GM21360 (cell line): ENCODE results near the gene THSD7A.

Experiments
- ATAC-seq: cut with Tn5 transposase; IDR thresholded peaks from one replicate; pipeline ENCODE4 v1.9.1; 2021; ENCODE audit warnings: mild to moderate bottlenecking, moderate library complexity; ENCODE audit not compliant: unreplicated experiment

THSD7A gene

DNA sequence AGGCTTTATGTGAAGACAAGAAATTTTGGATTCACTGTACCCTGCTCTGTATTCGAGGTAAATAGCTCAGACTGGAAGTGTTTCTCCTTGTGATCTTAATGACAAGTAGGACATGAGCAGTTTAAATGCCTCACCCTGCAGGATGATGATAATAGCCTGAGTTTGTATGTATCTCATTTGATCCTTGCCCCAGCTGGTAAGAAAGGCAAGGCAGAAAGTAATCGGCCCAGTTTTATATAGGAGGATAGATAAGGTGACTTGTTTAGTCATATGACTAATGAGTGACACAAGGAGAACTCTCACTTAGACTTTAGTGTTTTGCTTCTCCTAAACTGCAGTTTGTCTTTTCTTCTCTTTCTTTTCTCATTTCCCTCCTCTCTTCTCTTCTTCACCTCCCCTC lies 485.7 kb downstream of the THSD7A start:
- no peak for ATAC-seq

DNA sequence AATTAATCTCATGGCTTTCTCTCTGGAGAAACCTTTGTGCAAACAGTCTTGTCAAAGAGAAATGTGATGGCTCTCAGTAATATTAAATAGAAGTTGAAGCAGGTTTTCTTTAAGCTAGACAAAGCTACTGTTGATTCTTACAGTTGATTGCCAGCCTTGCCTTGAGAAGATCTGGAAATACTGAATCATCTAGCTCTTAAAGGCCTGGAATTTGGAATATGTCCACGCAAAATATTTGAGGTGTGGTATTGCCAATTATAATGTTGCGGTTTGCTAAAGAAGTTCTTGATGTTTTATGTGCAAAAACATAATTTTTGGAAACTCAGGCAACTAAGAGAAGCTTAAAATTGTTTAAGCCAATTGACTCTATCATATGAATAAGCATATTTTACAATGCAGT lies 486.4 kb downstream of the THSD7A start:
- ATAC-seq = no peak

DNA sequence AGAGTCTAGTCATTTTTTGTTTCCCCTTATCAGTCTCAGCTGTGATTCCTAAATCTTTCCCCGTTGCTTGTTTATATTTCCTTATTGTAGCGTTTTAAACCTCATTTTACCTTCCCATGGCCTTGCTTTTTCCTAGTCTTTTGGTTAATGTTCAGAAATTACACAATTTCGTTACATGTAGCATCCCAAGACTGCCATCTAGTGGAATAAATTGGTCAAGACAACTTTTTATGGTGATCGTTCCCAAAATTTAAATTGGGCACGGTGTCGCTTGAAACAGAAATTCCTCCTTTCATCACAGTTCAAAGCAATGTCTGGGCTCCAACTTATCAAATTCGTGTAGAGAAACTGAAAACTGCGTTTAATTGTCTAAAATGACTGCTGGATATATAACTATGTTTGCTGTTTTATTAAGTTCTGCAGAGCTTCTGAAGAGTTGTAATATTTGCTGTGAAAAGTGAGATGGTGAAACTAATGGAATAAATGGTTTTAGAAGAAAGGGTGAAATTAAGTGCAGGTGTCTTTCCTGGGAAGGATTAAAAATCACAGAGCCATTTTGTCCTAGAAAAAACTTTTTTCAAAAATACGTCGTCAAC lies 488.1 kb downstream of the THSD7A start:
- ATAC-seq = no peak

DNA sequence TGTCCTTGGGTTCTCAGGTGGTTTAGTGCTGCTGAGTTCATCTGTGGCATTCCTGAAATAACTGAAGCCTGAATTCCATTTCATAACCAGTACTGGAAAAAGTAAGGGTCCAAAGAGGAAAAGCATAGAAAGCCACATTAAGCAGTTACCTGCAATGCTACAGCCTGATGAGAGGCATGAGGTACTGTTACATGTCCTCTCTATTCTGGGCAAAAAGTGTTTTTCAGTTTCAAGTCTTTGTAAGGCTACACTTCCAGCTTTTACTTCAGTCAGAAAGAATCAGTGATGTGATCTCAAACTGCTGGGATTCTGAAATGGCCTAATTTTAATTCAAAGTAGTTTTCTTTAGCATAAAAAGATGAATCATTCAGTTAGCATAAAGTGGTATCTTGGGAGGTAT lies 488.9 kb downstream of the THSD7A start:
- no peak for ATAC-seq

DNA sequence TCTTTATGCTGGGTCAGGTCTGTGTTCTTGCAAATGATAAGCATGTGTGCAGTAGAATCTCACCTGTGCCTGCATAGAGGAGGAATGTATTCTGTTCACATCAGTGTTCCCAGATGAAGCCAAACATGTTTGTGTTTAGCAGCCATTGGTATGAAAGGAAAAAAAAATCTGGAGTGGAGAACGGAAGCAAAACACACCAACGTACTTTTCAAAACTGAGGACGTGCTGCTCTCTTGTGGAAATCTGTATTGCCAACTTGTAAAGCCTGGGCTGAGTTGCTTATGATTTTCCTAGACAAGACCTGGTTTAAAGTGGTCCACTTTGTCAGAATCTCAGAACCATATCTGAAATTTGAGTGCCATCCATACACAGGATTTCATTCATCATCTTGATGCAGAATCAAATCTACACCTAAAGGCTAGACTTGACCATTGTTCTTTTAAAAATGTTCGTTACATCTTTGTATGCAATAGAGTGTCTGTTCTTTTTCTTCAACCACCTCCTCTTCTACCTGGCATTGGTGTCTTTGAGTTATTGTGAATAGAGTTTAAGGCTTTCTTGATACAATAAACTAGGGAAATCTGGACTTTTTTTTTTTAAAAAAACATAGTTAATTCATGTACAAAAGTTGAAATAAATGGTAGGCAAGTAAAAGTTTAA lies 490.6 kb downstream of the THSD7A start:
- ATAC-seq = peak; percentile 54

DNA sequence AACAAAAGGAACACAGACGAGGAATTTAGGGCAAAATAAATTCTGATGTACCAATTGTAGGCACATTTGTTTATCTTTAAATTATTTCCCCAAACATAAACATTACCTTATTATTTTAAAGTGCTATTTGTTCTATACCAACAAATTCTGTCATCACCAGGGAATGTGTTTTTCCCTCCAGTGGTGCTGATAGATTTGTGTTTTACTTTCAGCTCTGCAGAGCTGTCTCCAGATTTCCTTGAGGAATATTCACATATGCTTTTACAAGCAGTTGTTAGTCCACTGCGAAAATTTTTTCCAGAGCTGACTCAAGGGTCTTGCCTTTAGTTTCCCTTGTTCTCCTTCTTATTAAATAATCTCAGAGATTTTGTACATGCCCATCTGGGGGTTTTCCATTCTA lies 495.6 kb downstream of the THSD7A start:
- ATAC-seq = no peak

DNA sequence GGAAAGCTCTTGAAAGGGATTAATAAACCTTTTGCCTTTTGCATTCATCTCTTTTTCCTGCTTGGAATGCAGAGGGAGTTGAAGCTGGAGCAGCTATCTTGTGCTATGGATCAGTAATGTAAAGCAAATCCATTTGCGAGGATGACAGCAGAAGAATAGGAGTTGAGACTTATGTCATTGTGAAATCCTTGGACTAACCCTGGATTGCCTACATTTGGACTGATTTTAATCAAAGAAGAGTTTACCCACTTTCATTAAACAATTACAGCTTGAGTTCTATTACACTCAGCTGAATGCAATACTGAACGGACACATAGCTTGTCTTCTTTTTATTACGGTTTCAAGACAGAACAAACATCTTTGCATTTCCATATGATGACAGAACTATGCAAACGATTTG lies 496.1 kb downstream of the THSD7A start:
- no peak for ATAC-seq

DNA sequence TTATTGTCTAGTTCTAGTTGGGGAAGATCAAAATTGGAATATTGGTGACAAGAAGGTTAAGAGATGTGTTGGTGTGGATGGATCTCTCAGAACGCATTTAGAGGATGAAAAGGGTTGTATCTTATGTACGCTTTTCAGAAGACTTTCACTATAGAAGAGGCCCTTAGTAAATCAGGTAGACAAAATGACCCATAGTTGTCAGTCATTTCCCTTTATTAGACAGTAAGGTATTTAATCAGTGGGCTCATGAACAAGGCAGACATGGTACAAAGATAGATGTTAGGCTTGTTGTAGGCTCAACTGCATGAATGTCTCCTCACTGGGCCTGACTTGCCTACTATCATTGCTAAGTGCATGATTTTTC lies 499.2 kb downstream of the THSD7A start:
- peak; percentile 45 for ATAC-seq

DNA sequence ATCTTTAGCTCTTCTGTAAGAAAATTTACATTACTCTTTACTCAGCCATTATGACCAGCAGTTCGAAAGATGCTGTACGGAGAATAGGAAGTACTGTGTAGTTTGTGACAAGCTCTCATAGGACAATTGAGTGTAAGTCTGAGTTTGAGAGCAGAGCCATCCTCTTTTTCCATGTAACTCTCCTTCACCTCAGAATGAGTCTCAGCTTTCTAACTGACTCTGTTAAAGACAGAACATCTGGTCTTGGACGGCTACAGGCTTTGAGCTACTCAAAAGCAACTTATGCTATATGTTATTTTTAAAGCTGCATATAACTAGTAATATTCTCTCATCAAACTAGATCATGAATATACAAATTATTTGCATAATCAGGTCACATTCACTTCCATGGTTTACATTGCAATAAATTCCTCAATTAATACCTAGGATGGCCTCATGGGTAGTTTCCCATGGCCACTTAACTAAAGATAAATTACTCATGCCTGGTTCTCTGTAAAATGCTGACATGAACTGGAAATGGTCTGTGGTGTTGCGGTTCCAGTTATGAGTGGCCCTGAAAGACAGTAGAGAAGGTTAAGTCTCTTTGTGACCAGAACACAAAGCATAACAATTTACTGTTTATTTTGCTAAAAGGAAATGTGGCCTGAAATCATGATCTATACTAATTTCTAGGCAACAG lies 499.7 kb downstream of the THSD7A start:
- peak; percentile 98 for ATAC-seq

DNA sequence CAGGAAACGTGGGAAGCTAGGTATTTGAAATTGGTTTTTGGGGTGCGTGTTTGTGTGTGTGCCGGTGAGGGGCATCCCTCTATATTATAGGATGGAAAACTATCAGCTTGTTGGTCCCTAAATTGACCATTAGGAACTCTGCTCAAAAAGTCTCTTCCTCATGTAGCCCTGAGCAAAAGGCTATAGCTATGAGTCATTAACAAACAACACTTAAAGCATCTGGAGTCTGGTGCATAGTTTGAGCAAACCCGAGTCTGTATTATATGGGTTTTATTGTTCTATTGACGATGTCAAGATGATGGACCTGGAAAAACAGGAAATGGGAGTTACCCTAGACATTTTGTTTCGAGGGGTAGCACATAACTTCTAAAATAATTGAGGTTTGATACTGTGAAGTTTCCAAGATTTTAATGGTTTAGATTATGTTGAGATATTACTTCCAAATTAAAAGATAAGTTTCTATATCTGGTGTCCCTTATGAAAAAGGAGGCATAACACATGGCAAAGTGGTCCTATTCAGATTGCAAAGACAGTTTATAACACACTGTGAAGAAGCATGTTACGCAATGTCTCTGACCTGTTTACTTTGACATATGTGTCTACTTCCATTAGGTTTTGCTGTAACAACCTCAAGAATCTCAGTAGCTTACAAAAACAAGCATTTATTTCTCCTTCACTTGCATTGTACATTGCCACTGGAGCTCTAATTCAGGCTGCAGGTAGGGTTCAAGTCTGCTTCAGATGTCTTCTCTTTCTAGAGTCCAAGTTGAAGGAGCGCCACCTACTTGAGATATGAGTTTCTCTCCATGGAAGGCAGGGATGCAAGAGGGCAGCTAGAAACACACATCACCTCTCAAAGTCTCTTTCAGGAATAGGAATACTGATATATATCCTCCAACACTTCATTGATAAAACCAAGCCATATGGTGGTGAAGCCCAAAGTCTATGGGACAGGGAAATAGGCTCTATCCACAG lies 500.6 kb downstream of the THSD7A start:
- ATAC-seq = no peak

DNA sequence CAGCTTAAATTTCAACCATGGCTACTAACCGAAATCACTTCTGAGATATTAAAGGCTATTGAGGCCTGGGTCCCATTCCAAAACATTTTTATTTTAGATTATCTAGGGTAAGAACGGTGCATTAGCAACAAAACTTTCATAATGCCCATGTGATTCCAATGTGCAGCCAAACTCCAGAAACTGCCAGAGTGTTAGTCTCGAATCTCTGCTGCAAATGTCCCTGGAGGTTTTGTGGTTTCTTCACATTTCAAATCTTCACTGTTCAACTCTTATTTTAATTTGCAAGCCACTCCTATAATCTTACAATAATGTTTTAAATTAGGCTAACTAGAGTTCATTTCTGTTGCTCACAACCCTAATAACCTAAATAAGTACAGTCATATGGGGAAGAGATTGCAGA lies 501.3 kb downstream of the THSD7A start:
- no peak for ATAC-seq

DNA sequence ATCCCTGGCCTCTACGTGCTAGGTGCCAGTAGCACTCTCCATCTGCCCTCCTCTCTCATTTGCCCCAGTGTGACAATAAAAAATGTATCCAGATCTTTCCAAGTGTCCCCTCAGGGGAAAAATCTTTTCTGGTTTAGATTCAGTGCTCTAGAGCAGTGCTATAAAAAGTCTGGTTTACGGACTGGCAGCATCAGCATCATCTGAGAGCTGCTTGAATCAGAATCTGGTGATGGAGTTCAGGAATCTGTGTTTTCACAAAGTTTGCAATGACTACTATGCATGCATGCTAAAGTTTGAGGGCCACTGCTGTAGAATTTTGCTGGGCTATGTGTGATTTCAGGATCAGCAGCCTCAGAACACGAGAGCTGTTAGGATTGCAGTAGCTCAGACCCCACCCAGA lies 501.8 kb downstream of the THSD7A start:
- ATAC-seq = no peak

DNA sequence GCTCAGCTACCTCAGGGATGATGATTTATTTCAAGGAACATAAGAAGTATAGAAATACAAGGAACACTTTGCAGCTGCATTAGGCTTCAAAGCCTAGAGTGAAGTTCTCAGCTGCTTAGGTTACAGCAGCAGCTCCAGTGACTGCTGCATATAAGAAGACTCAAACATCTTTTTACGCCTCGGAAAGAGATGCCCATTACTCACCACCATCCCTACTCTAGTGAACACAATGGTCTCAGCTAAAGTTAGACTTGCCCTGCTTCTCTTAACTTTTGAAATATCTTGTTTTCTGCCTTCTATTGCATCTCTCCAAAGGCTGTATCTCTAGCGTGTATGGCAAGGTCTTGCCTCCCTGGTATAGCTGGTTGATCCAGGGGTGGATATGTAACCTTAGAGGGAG lies 502.4 kb downstream of the THSD7A start:
- no peak for ATAC-seq

DNA sequence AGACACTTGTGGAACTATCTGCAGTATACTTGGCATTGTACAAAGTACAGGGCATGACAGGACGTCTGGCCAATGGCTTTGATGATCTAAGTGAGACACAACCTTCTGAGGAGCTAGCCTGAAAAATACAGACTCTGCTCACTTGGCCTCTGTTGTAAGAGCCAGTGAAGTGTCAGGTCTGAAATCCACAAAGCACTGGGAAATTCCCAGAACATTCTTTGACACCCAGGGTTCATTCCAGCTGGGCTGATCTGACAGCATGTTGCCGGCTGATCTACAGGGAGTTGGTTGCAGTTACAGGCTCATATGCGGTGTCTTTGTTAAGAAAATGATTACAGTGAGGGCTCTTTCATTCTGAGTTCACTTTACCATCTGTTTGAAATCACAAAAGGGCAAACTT lies 503.7 kb downstream of the THSD7A start:
- ATAC-seq = no peak

DNA sequence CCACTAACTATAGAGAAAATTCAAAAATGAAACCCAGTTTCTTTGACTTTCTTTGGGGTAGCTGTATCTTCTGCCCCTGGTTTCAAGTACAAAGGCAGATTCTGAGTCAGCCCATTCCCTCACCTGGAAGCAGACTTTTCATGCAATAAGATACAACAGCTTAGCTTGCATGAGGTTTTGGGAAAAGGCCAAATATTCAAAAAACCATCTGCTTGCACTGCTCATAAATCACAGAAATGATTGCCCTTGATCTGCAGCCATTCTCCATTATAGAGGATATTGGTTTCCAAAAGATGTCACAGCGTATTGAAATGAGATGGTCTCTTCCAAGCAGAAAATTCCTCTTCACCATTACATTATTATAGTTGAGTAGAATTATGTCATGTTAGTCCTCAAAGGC lies 504.4 kb downstream of the THSD7A start:
- no peak for ATAC-seq
